ENCODE results near the gene CREBBP. TPM values are rescaled to one million over a fixed set of nuclear protein-coding genes. Genes with fewer than 3 reads are reported as not detected.

CREBBP gene
- total RNA-seq, 1 experiment from 2014 or later: 79.1 TPM

DNA sequence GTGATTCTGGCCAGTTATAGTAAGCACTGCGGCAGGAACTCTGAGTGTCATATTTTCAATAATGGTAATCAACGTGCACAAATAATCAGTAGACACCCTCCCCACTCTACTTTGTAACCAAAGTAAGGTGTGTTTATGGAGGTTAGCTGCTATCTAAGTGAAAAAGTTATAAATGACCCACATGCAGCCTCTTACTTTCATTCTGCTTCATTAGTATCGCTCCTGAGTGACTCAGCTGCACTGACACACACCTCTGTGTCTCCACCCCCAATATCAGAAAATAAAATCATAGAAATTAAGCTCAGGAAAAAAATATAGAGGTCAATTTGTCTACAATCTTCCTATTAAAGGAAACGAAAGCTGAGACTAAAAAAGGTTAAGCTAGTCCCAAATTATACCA lies 99.1 kb downstream of the CREBBP start:
- no peak overlapping the region for H2BK120ac ChIP-seq (ENCODE audit: low read depth, low read length, poor library complexity, severe bottlenecking)

More for the DNA sequence above, 99.1 kb downstream of the CREBBP start:
- H3K79me1 ChIP-seq (ENCODE audit: insufficient read depth, low read depth, low read length, poor library complexity, severe bottlenecking): peaks cover 1% of the 10 kb centered on the region
- DNase-seq: no peak
- H3K27ac ChIP-seq (ENCODE audit: insufficient read length, low read depth, low read length): no peak overlapping the region
- H3K4me1 ChIP-seq (ENCODE audit: insufficient read depth, low read length): no peaks in the 10 kb centered on the region
- no peak overlapping the region for H2BK15ac ChIP-seq (ENCODE audit: low read depth, low read length)
- no peak overlapping the region for H3T11ph ChIP-seq (ENCODE audit: low read length)
- TF ChIP-seq, protein P1, sequence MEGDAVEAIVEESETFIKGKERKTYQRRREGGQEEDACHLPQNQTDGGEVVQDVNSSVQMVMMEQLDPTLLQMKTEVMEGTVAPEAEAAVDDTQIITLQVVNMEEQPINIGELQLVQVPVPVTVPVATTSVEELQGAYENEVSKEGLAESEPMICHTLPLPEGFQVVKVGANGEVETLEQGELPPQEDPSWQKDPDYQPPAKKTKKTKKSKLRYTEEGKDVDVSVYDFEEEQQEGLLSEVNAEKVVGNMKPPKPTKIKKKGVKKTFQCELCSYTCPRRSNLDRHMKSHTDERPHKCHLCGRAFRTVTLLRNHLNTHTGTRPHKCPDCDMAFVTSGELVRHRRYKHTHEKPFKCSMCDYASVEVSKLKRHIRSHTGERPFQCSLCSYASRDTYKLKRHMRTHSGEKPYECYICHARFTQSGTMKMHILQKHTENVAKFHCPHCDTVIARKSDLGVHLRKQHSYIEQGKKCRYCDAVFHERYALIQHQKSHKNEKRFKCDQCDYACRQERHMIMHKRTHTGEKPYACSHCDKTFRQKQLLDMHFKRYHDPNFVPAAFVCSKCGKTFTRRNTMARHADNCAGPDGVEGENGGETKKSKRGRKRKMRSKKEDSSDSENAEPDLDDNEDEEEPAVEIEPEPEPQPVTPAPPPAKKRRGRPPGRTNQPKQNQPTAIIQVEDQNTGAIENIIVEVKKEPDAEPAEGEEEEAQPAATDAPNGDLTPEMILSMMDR (conservative IDR thresholded peaks at IDR 0.05): no peak
- no CpG with 5 or more reads among the region's 4 CpGs for WGBS (ENCODE audit: extremely low coverage, insufficient read length, low lambda C conversion rate)
- H2BK12ac ChIP-seq (ENCODE audit: insufficient read length, low read depth, low read length): no peak overlapping the region
- no peaks in the 10 kb centered on the region for H4K20me1 ChIP-seq (ENCODE audit: control insufficient read depth, insufficient read depth, insufficient read length)
- no peak overlapping the region for H3K9ac ChIP-seq (ENCODE audit: extremely low read depth, insufficient read length, low read length)
- no peaks in the 10 kb centered on the region for H3K27me3 ChIP-seq (ENCODE audit: insufficient read depth, low read length)
- H2BK20ac ChIP-seq (ENCODE audit: low read depth, low read length, poor library complexity, severe bottlenecking): no peak overlapping the region
- H3K79me2 ChIP-seq (ENCODE audit: insufficient read depth, low read length): no peaks in the 10 kb centered on the region
- H2AFZ ChIP-seq (ENCODE audit: low read length): no peak overlapping the region
- H3K9me3 Mint-ChIP-seq: no peaks in the 10 kb centered on the region
- no peaks in the 10 kb centered on the region for H3K27me3 Mint-ChIP-seq (ENCODE audit: low read depth)
- no peak overlapping the region for H3K4me2 ChIP-seq (ENCODE audit: insufficient read depth, insufficient read length, low read length)
- no peak overlapping the region for H3K4ac ChIP-seq (ENCODE audit: low read depth, low read length)
- no peaks in the 10 kb centered on the region for H3K23me2 ChIP-seq (ENCODE audit: insufficient read length, low read depth, low read length, poor library complexity, severe bottlenecking)
- H4K91ac ChIP-seq (ENCODE audit: insufficient read length, low read depth, low read length): no peak overlapping the region
- no peak overlapping the region for H3K23ac ChIP-seq (ENCODE audit: insufficient read length, low read depth, low read length)
- H4K8ac ChIP-seq (replicated peaks; ENCODE audit: insufficient read length, low read depth, low read length): no peak overlapping the region
- H3K4me3 Mint-ChIP-seq: no peak overlapping the region
- H4K5ac ChIP-seq (ENCODE audit: insufficient read length, low read depth, low read length): no peak overlapping the region
- H3K14ac ChIP-seq (ENCODE audit: insufficient read depth, low read length): no peak overlapping the region
- no peaks in the 10 kb centered on the region for H3K9me3 ChIP-seq (ENCODE audit: control insufficient read depth, low read depth, low read length)
- H3K56ac ChIP-seq (ENCODE audit: insufficient read length, low read depth, low read length): no peak overlapping the region
- H2AK5ac ChIP-seq (ENCODE audit: insufficient read length, low read length): no peak overlapping the region
- peak overlapping the region in 1 of 3 experiments; percentile 29; a peak in 1 of 7 replicates for H3K27ac Mint-ChIP-seq
- H3K18ac ChIP-seq (ENCODE audit: insufficient read length, low read depth, low read length): no peak overlapping the region
- H3K36me3 Mint-ChIP-seq (ENCODE audit: insufficient read depth in 1 of 3, low read depth in 3 of 3): peaks cover 13 to 68% (median 55%) of the 10 kb centered on the region in 3 experiments; a peak in 6 of 7 replicates
- no peak overlapping the region for H2BK5ac ChIP-seq (ENCODE audit: insufficient read length, low read length)
- H3K4me1 Mint-ChIP-seq: no peaks in the 10 kb centered on the region

Data from H9 (cell line).